ENCODE measurements around the gene NOS1. TPM values are rescaled to one million over a fixed set of nuclear protein-coding genes. Genes with fewer than 3 reads are reported as not detected.

Gene NOS1
- total and polyA plus RNA-seq, 11 donors: 0.01 to 0.40 (median 0.10) TPM; not detected in 1

GRCh38 chr12:117241697-117242096 lies 119.7 kb downstream of the NOS1 start:
- DNase-seq (no peak), ATAC-seq (no peak)
- no peak overlapping the region for H3K4me3 ChIP-seq
- no peaks in the 10 kb centered on the region for H3K9me3 ChIP-seq
- peaks cover 0 to 8% (median 0%) of the 10 kb centered on the region in 9 donors for H3K27me3 ChIP-seq
- WGBS, 4 donors: 89 to 94% (median 92%) methylated on average over 9 of the region's 9 CpGs
- TF ChIP-seq CTCF (IDR thresholded peaks at IDR 0.05) (no peak), POLR2A (IDR thresholded peaks at IDR 0.05) (no peak)
- intact Hi-C loops (cut with DNase I): no loop called here
- no peaks in the 10 kb centered on the region for H3K4me1 ChIP-seq
- H3K27ac ChIP-seq: no peak overlapping the region
- H3K36me3 ChIP-seq: no peaks in the 10 kb centered on the region

GRCh38 chr12:117240081-117240755 lies 121.2 kb downstream of the NOS1 start:
- TF ChIP-seq CTCF (IDR thresholded peaks at IDR 0.05): no peak
- no peak for TF ChIP-seq POLR2A (IDR thresholded peaks at IDR 0.05)
- DNase-seq (no peak), ATAC-seq (peak in 3 of 4 donors; percentile 28 to 52 (median 44))
- H3K4me1 ChIP-seq: no peaks in the 10 kb centered on the region
- H3K27ac ChIP-seq: no peak overlapping the region
- H3K27me3 ChIP-seq: peaks cover 0 to 18% (median 0%) of the 10 kb centered on the region in 9 donors
- WGBS, 4 donors: 32 to 46% (median 40%) methylated on average over 4 of the region's 4 CpGs
- H3K36me3 ChIP-seq: no peaks in the 10 kb centered on the region
- H3K9me3 ChIP-seq: no peaks in the 10 kb centered on the region
- intact Hi-C loops (cut with DNase I): no loop called here
- H3K4me3 ChIP-seq: no peak overlapping the region

DNA sequence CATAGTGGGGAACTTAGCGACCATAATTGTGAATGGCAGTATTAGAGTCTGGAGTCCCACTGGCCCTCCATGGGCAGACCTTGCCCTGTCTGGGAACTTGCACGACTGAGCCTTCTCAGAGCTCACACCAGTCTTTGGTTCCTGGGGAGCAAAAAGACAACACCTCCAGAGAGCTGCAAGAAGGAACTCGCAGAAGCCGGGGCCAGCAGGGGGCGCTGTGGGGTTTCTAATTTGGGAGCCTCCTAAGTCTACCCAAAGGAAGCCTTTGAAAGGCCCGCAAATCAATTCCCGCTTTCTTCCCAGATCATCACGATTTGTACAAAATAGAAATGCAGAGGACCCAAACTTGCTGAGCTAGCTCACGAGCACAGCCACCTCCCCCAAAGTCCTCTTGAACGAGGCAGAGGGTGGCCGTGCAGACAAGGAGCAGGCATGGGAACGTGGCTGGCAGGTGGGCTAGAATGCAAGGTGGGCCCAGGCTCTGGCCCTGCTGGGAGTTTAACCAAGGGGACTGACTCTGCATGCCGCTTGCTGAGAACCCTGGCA lies 124.9 kb downstream of the NOS1 start:
- whole genome bisulfite sequencing, 4 donors: 3 to 11% (median 9%) methylated on average over 10 to 13 of the region's 13 CpGs
- intact Hi-C loops (cut with DNase I): loop anchor here in 9 of 10 donors (1.0 to 10.0 kb wide), 12 partner anchors 128 to 601 kb away; partner anchors contain the start of gene NOS1 (in 4 of the 9)
- Histone ChIP-seq H3K4me3 (no peak overlapping the region), H3K4me1 (no peaks in the 10 kb centered on the region), H3K27ac (no peak overlapping the region), H3K9me3 (no peaks in the 10 kb centered on the region), H3K36me3 (no peaks in the 10 kb centered on the region), H3K27me3 (peaks cover 0 to 31% (median 0%) of the 10 kb centered on the region in 9 donors)
- ATAC-seq: peak in 3 of 4 donors; percentile 48 to 54 (median 50)
- TF ChIP-seq CTCF (IDR thresholded peaks at IDR 0.05): peak; percentile 55 to 85 (median 72)
- TF ChIP-seq POLR2A (IDR thresholded peaks at IDR 0.05): no peak
- DNase-seq: peak; percentile 63 to 87 (median 69)

- ATAC-seq (no peak), DNase-seq (no peak)
- Histone ChIP-seq H3K27me3 (peaks cover 0 to 38% (median 0%) of the 10 kb centered on the region in 9 donors), H3K4me1 (no peaks in the 10 kb centered on the region), H3K27ac (no peak overlapping the region), H3K9me3 (no peaks in the 10 kb centered on the region), H3K4me3 (no peak overlapping the region), H3K36me3 (no peaks in the 10 kb centered on the region)
- intact Hi-C loops (cut with DNase I): loop anchor here in 9 of 10 donors (5.0 to 10.0 kb wide), 7 partner anchors 130 to 602 kb away; partner anchors contain the start of gene NOS1 (in 4 of the 9)
- TF ChIP-seq POLR2A (IDR thresholded peaks at IDR 0.05) (no peak), CTCF (IDR thresholded peaks at IDR 0.05) (no peak)
- WGBS, 4 donors: 31 to 44% (median 38%) methylated on average over 2 of the region's 2 CpGs
Observed at GRCh38 chr12:117235261-117235660, 126.2 kb downstream of the NOS1 start.
